AG04450 (cell line): Measurements from ENCODE around the gene RAB1B. TPM values are rescaled to one million over a fixed set of nuclear protein-coding genes. Genes with fewer than 3 reads are reported as not detected.
"Not testable (repeated sequence)": the region's sequence is repeated elsewhere in the genome, so short reads cannot be mapped to it uniquely, and the experiment has no call there.

Source experiments
- CTCF ChIA-PET: fragments of 300-600, 350-600 bp; formaldehyde crosslinking; extraction: SDS; loops from one replicate; lab custom pipeline; 2022; ENCODE audit warnings: antibody characterized with exemption, inconsistent platforms; lab: Charles Lee
- POLR2A ChIA-PET: fragments of 350-600 bp; formaldehyde crosslinking; extraction: SDS; loops from one replicate; lab custom pipeline; 2021; ENCODE audit warnings: antibody characterized with exemption, inconsistent platforms; lab: Yijun Ruan, JAX
- DNase-seq: peaks from one replicate; pipeline ENCODE4 v3.0.0-alpha.2; 2011; ENCODE audit warnings: low read depth, low spot score
- H3K27ac ChIP-seq: one replicate; pipeline ENCODE4 v1.5.1; 2012; ENCODE audit warnings: low read depth, low read length, control low read depth
- H3K27me3 ChIP-seq: one replicate; pipeline ENCODE4 v1.6.0; 2012; ENCODE audit warnings: low read length; ENCODE audit not compliant: control insufficient read depth, insufficient read depth
- H3K4me3 ChIP-seq: 2 replicates; pipeline ENCODE4 v1.5.1; 2011; ENCODE audit warnings: mild to moderate bottlenecking, low read depth, low read length, control low read depth
- H3K9me3 ChIP-seq: 2 replicates; pipeline ENCODE4 v1.5.1; 2012; ENCODE audit warnings: low read length; ENCODE audit not compliant: control insufficient read depth, insufficient read depth
- polyA plus RNA-seq: library from polyadenylated mRNA; depleted of rRNA; stranded (reverse); fragments of >200 nt; gene quantifications from 2 replicates; pipeline ENCODE4 v1.2.3, GENCODE V29; 2011
- TF ChIP-seq, protein P1 (sequence below): IDR thresholded peaks from 2 replicates; pipeline ENCODE4 v1.5.1; 2011; ENCODE audit warnings: low read depth, low read length, control low read depth, inconsistent platforms

The RAB1B gene
- polyA plus RNA-seq, 1 experiment = 127 TPM

DNA sequence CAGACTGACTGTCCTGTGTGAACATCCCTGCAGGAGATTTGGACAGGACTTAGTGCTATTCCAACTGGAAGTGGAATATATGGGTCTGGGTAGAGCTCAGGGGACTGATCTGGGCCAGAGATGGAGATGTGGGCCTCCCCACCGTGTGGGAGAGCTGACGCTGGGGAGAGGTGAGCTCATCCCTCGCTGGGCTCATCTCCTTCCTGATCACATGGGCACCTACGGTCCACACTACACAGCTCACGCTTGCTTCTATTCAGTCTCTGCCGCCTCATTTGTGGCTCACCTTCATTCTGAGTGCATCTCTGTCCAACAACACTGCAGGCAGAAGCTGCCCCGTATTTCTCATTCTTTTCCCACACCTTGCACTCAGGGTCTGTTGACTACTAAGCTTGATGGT lies 16.6 kb upstream of the RAB1B start:
- DNase-seq = no peak
- POLR2A ChIA-PET = no interaction called here
- CTCF ChIA-PET = interaction anchor here (1.0 to 2.1 kb wide), 2 partner anchors 30 kb away, joined by 3 to 6 read pairs; no protein-coding TSS in a partner anchor

DNA sequence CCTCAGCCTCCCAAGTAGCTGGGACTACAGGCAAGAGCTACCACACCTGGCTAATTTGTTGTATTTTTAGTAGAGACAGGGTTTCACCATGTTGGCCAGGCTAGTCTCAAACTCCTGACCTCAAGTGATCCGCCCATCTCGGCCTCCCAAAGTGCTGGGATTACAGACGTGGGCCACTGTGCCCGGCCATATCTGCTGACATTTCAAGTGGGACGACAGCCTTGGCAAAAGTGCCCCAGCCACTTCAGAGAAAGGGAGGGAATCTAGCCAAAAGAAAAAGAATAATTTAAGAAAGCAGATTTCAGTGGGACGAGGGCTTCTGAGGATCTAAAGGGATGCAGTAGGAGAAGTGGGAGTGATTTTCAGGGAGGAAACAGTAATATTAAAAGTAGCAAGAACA lies 15.4 kb upstream of the RAB1B start:
- not testable (repeated sequence) for DNase-seq, H3K9me3 ChIP-seq, H3K27me3 ChIP-seq, H3K4me3 ChIP-seq, H3K27ac ChIP-seq
- POLR2A ChIA-PET = interaction anchor here (0.7 kb wide), 1 partner anchor 247 kb away, joined by 4 read pairs; no protein-coding TSS in a partner anchor
- CTCF ChIA-PET = interaction anchor here (2.1 kb wide), 1 partner anchor 31 kb away, joined by 6 read pairs; no protein-coding TSS in a partner anchor

More for the DNA sequence above, 16.6 kb upstream of the RAB1B start:
- TF ChIP-seq, protein P1, sequence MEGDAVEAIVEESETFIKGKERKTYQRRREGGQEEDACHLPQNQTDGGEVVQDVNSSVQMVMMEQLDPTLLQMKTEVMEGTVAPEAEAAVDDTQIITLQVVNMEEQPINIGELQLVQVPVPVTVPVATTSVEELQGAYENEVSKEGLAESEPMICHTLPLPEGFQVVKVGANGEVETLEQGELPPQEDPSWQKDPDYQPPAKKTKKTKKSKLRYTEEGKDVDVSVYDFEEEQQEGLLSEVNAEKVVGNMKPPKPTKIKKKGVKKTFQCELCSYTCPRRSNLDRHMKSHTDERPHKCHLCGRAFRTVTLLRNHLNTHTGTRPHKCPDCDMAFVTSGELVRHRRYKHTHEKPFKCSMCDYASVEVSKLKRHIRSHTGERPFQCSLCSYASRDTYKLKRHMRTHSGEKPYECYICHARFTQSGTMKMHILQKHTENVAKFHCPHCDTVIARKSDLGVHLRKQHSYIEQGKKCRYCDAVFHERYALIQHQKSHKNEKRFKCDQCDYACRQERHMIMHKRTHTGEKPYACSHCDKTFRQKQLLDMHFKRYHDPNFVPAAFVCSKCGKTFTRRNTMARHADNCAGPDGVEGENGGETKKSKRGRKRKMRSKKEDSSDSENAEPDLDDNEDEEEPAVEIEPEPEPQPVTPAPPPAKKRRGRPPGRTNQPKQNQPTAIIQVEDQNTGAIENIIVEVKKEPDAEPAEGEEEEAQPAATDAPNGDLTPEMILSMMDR = no peak
- Histone ChIP-seq H3K27me3 (no peaks in the 10 kb centered on the region), H3K4me3 (no peak overlapping the region), H3K27ac (no peak overlapping the region), H3K9me3 (no peaks in the 10 kb centered on the region)

DNA sequence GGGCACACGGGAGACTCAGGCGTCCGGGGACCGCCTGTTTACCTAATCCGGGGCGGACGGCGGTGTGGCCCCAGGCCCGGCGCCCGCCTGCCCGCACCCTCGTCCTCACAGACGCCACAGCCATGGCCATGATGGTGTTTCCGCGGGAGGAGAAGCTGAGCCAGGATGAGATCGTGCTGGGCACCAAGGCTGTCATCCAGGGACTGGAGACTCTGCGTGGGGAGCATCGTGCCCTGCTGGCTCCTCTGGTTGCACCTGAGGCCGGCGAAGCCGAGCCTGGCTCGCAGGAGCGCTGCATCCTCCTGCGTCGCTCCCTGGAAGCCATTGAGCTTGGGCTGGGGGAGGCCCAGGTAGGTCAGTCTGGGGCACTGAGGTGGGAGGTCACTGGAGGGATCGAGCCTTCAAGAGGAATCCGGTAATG lies 10.0 kb upstream of the RAB1B start:
- H3K27ac ChIP-seq = no peak overlapping the region
- CTCF ChIA-PET = interaction anchor here (0.6 to 1.6 kb wide), 10 partner anchors 11 to 205 kb away, joined by 3 to 10 read pairs (median 4); no protein-coding TSS in a partner anchor
- peak overlapping the region; percentile 87 for H3K4me3 ChIP-seq
- H3K27me3 ChIP-seq = no peaks in the 10 kb centered on the region
- TF ChIP-seq, protein P1 = no peak
- DNase-seq = no peak
- POLR2A ChIA-PET = interaction anchor here (0.6 to 2.4 kb wide), 5 partner anchors 9 to 207 kb away, joined by 3 to 13 read pairs (median 4); partner anchors contain the start of genes RAB1B, RIN1, SF3B2 and YIF1A
- H3K9me3 ChIP-seq = no peaks in the 10 kb centered on the region; the same call in 1 of the 2 replicates

DNA sequence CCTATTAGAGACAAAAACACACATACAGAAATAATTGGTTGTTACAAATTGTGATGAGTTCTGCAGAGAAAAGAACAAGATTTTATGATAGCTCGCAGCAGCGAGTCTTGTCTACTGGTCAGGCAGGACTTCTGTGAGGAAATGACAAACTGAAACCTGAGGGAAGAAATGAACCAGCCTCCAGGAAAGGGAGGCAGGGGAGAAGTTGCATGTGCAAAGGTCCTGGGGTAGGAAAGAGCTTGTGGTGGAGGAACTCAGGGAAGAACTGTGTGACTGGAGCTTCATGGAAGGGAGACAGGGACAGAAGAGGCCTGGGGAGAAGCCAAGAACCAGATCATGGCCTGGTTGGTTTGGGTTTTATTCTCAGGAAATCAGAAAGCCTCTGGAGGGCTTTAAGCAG lies 9.2 kb upstream of the RAB1B start:
- no peak overlapping the region for H3K27ac ChIP-seq
- no peaks in the 10 kb centered on the region for H3K27me3 ChIP-seq
- H3K4me3 ChIP-seq = no peak overlapping the region
- ChIA-PET CTCF (interaction anchor here (0.5 to 1.6 kb wide), 9 partner anchors 12 to 192 kb away, joined by 3 to 9 read pairs (median 4); no protein-coding TSS in a partner anchor), POLR2A (interaction anchor here (1.0 to 2.4 kb wide), 3 partner anchors 8 to 77 kb away, joined by 3 to 13 read pairs (median 4); partner anchors contain the start of genes RAB1B, RIN1 and YIF1A)
- TF ChIP-seq, protein P1 = no peak
- no peak for DNase-seq
- H3K9me3 ChIP-seq = no peaks in the 10 kb centered on the region; the same call in 1 of the 2 replicates

DNA sequence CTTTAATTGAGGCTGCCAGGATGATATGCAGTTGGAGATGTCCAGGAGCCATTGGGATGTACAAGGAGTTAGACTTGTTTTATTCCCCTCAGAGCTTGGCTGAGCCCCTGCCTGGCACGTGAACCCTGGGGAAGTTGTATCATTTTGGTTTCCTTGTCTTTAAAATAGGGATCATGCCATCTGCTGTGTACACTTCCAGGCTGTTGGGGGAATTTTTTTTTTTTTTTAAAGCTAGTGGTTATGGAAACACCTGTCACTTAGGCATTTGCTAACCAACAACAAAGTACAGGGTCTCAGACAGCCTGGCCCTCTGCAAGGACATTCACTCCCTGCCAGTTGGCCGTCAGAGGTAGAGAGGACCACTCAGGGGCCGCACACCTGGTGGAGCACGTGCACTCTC lies 8.5 kb upstream of the RAB1B start:
- H3K9me3 ChIP-seq = no peaks in the 10 kb centered on the region; the same call in 1 of the 2 replicates
- no peak for DNase-seq
- no peaks in the 10 kb centered on the region for H3K27me3 ChIP-seq
- H3K27ac ChIP-seq = no peak overlapping the region
- TF ChIP-seq, protein P1 = no peak
- ChIA-PET POLR2A (interaction anchor here (2.4 kb wide), 1 partner anchor 8 kb away, joined by 13 read pairs; the partner anchor contains the start of gene RAB1B), CTCF (interaction anchor here (0.5 to 1.6 kb wide), 2 partner anchors 13 to 19 kb away, joined by 3 to 9 read pairs; no protein-coding TSS in a partner anchor)
- no peak overlapping the region for H3K4me3 ChIP-seq
